NT2/D1 (cell line): ENCODE data around the gene ADCY10.

Experiments used
- SUZ12 ChIP-seq: IDR thresholded peaks from 2 replicates; pipeline ENCODE4 v1.6.1; 2011; ENCODE audit not compliant: insufficient read length, insufficient read depth; ENCODE audit errors: extremely low read depth
- ZNF274 ChIP-seq: IDR thresholded peaks from 2 replicates; pipeline ENCODE4 v1.6.1; 2011; ENCODE audit warnings: mild to moderate bottlenecking, low read depth, low read length

GRCh38 chr1:167781558-167781957 is 132.4 kb downstream of the ADCY10 start:
- TF ChIP-seq ZNF274 = no peak
- no peak for TF ChIP-seq SUZ12
